HG03196 (cell line): ENCODE data around the gene CTNND2.
"Not testable (repeated sequence)": the region's sequence is repeated elsewhere in the genome, so short reads cannot be mapped to it uniquely, and the experiment has no call there.

Source experiments
- ATAC-seq: cut with Tn5 transposase; IDR thresholded peaks from one replicate; pipeline ENCODE4 v1.9.1; 2021; ENCODE audit not compliant: unreplicated experiment

The CTNND2 gene

DNA sequence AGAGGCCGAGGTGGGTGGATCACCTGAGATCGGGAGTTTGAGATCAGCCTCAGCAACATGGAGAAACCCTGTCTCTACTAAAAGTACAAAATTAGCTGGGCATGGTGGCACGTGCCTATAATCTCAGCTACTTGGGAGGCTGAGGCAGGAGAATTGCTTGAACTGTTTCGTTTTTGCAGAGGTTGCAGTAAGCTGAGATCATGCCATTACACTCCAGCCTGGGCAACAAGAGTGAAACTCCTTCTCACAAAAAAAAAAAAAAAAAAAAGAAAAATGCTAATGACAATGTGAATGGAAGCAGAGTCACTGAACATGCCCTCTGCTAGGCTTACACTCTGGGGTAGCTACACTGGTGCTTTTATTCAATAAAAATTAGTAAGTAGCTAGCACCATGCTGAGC, 899.7 kb downstream of the CTNND2 start:
- ATAC-seq, result not testable (repeated sequence)

DNA sequence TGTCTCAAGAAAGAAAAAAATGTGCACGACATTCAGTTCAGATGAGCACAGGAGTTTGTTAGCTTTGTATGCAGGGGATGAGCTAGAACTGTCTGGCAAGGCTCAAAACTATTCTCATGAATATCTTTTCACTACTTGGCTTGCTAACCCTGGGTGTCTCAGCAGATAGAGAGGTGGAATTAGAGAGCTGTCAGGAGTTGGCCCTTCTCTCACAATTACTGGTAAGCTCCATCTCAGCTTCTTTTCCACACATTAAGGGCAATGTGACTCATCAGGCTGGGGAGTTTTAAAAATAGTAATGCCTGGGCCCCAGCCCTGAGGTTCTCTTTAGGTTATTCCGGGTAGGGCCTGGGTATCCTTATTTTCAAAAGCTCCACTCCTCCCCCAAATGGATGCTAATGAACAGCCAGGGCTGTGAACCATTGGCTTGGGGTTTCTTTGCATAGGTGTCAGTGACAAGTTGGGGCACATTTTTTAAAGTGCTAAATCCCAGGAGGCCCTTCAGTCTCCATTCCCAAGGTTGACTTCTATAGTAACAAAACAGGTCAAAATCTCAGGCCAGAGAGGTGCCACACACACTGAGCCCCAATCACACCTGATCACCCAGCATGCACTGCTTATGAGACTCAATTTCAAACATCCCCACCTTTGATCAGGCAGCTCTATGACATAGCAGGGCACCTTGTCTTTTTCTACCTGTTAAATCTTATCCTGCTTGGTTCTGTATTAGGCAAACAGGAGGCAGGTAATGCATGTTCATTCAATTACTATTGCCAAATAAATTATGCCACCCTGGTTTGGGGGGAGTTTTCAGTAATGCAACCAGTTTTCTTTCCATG, 903.5 kb downstream of the CTNND2 start:
- ATAC-seq, result no peak

DNA sequence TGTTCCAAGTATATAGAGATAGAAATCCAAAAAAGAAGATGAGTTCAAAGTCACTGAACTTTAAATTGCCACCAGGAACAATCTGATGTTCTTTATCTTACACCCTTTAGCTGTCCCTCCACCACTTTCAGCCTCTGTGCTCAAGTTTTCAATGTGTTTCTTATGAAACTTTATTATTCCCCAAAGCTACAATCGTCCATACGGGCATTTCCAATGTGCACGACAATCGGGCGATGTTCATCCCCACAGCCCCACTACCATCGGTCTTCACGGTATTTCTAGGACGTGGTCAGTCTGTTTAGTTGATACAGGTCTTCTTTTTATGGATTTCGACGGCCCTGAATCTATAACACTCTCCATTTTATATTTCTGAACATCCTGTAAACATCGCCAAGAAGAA, 904.5 kb downstream of the CTNND2 start:
- no peak for ATAC-seq

- no peak for ATAC-seq
Measured at GRCh38 chr5:10995891-10996290, 908.4 kb downstream of the CTNND2 start.

DNA sequence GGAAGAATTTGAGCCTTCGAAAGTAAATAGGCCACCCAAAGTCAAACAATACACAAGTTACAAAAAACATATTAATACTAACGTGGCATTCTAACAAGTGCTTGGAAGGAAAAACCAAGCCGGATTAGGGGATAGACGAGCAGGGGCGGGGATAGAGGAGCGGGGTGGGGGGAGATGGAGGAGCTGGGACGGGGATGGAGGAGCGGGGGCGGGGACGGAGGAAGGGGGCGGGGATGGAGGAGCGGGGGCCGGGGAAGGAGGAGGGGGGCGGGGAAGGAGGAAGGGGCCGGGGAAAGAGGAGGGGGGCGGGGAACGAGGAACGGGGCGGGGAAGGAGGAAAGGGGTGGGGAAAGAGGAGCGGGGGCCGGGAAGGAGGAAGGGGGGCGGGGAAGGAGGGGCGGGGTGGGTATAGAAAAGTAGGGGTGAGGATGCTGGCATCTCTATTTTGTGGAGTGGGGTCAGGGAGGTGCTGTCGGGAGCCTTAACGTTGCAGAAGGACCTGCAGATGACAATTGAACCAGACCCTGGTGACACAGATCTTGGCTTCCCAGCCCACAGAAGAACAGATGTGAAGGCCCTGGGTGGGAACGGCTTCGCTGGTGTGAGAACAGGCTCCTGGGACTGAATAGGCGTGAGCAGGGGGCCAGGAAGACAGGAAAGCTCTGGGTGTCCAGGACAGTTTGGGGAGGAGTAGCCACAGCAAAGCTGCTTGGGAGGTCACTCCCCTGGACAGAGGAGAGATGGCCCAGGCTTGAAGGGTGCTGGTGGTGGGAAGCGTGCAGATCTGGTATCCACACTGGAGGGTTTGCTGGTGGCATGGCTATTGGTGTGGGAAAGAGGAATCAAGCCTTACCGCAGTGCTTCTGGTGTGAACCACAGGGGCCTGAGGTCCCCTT, 909.9 kb downstream of the CTNND2 start:
- ATAC-seq, result no peak

DNA sequence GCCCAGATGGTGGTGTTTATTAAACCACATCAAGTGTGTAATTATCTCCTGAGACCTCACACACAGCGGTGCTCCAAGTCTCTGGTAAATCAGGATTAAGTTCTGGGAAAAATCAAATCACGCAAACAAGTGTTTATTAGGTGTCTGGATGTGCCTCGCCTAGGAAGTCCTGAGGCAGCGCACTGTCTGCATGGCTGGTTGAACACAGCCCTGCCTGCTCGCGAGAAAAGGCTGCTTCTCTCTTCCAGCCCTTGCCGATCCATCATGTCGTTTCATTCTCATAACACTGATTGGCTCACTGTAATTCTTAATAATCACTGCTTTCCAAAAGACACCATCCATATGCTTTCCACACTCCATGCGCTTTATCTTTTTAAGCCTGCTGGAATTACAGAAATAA, 913.6 kb downstream of the CTNND2 start:
- ATAC-seq, result no peak

- ATAC-seq, result no peak
Measured at GRCh38 chr5:10989577-10990263, 914.5 kb downstream of the CTNND2 start.

DNA sequence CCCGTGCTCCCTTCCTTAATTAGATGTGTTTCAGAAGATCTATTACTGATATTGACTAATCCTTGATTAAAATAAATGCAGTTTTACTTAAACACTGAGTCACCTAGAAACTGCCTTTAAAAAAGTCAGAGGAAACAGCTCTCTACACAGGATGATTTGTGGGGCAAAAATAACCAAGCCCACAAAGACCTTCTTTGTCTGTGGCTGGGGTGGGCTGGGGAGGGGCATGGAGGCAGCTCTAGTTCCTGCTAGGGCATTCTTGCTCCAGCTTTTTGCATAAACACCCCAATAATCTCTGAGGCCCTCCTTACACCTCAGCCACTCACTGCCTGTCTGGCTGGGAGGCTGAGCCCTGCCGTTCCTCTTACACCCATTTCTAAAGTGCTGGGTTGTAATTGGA, 915.6 kb downstream of the CTNND2 start:
- no peak for ATAC-seq

GRCh38 chr5:10987925-10988504, 916.2 kb downstream of the CTNND2 start:
- ATAC-seq, result peak; percentile 88

DNA sequence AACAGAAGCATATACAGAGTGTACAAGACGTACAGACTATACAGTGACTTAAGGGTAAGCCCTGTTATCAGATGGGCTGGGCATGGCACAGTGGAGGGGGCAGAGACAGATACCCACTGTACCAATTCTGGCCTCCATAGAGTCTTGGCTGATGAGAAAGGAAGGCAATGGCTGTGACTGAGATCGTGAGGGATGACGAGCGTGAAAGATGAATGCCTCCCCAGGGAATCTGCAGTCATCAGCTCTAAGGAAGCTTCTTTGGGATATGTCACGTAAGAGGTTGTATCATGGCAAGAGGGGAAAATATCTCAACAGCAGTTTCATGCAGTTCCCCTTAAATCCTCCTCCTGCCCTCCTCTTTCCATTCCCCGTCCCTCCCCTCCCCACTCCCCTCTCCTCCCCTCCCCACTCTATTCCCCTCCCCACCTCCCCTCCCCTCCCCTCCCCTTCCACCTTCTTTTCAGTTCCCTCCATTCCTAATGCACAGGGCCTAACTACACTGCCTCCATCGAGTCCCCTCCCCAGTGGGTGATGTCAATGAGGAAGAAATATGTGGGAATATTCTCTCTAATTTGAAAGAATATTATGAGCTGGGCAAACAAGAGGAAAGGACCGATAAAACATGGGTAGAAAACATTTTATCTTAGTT, 916.8 kb downstream of the CTNND2 start:
- no peak for ATAC-seq

DNA sequence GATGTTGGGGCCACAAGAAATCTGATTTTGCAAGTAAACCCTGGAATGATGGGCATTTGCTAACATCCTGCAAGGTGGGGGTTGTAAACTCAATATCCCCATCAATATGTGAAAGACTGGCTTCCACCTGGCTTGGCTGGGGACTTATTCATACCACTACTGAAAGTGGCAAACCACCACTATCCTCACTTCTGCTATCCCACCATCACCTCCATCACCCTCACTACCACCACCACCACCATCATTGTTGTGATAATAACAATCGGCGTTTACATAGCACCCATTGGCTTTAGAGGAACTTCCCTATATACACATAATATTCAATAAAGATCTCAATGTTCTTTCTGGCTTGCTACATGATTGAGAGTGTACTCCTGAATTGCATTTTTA, 918.5 kb downstream of the CTNND2 start:
- no peak for ATAC-seq

DNA sequence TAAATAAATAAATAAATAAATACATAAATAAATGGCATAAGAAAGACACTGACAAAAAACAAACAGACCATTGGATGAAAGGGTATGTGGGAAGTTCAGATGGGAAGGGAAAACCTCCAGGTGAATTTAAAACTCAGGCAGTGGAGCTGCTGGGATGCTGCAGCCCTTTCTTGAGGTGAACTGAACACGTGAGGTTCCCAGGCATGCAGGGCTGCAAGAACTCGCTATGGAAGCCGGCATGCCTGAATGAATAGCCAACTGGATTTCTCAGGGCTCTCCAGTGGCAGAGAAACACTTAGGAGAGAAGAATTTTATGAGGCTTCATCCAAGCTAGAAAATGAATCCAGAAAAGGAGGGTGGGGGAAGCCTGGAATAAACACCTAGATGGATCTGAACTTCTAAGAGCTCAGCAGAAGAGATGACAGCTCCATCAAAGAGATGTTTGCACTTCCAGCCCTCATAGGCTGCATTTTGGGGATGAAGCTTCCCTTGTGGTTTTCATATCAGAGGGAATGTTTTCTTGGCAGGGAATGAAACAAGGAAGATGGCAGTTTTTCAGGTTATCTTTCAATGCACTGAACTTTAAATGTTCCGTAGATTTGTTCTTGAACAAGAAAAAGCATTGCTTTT, 919.0 kb downstream of the CTNND2 start:
- ATAC-seq, result no peak

DNA sequence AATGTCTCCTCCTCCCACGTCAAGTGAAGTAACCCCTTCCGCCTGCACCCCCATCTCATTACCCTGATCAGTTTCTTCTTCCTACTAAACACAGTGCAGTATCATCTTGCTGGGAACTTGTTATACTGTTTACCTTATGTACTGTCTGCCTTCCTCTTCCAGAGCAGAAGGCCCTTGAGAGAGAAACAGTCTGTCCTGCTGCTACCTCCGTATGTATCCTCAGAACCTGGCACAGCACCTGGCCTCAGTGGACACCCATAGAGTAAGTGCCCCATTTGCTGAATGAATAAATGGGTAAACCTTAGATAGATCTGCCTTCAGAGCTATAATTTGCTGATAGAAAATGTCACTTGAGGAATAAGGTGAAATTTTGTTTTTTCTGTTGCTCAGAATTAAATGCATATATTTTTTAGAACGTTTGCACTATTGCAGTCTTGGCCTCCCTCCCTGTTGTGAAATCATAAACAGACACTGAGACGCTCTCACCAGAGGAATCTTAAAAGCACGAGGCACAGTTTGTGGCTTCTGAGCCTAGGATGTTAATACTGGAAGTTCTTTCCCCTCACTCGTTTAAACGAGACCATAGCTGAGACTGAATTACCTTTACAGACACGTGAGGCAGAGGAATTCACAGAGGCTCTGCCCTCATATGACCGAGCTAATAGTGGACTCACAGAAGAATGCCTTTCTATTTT, 920.1 kb downstream of the CTNND2 start:
- ATAC-seq, result no peak

DNA sequence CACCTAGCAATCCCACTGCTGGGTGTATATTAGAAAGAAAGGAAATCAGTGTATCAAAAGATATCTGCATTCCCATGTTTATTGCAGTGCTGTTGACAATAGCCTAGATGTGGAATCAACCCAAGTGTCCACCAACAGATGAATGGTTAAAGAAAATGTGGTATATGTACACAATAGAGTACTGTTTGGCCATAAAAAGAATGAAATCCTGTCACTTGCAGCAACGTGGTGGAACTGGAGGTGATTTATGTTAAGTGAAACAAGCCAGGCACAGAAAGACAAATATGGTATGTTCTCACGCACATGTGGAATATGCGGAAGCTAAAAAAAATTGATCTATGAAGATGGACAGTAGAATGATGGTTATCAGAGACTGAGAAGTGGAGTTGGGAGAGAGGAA, 921.6 kb downstream of the CTNND2 start:
- no peak for ATAC-seq

DNA sequence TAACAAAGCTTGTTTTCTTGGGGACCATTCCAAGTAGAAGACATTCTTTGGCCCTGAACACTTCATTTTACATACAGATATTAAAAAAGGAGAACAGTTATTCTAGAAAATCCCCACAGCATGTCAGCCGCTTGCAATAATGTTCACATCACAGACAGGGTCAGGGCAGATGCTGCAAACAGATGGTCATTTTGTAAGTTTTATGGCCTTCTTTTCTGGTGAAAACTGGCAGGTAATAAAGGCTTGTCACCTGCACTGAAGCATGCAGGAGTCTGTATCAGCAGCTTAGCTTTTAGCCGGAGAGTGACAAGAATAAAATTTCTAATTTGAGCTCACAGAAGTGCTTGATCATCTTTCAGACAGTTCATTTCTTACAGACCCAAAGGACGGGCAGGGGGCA, 922.3 kb downstream of the CTNND2 start:
- no peak for ATAC-seq

DNA sequence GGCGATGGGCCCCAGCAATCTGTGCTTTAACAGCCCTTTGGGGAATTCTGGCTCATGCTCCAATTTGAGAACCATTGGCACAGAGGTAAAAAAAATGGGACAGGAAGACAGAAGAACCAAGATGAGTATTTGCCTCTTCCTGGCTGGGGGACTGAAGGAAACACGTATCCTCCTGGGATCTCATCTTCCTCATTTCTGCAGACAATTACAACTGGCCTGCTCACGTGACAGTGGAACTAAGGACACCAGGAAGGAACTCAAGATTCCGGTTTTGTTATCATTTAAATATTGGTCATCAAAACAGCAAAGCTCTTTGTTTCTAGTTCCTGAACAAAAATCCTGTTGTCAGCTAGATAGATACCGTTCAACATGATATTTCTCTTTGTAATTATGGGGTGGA, 927.2 kb downstream of the CTNND2 start:
- ATAC-seq, result no peak

DNA sequence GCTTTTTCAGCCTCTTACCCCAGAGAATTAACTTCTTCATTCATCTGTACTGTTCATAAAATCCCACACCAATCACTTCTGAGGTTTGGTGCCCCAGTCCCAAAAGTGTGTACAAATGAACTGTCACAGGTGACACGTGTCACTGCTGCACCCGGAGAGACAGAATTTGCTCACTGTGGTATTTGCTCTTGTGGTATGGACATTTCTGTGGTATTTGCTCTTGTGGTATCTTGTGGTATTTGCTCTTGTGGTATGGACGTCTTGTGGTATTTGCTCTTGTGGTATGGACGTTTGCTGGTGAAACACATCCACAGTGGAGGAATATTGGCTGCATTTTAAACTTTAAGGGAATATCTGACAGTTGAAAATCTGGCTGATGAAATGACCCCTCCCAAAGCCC, 928.3 kb downstream of the CTNND2 start:
- no peak for ATAC-seq

GRCh38 chr5:10974850-10975249, 929.4 kb downstream of the CTNND2 start:
- no peak for ATAC-seq

- ATAC-seq, result no peak
Measured at GRCh38 chr5:10973316-10973715, 930.9 kb downstream of the CTNND2 start.
